IMR-90 (cell line): ENCODE measurements around the gene DLGAP3. TPM values are rescaled to one million over a fixed set of nuclear protein-coding genes. Genes with fewer than 3 reads are reported as not detected.

Experiments used
- ATAC-seq: fragments of 200-7000 bp; cut with Tn5 transposase; 2 replicates; pipeline ENCODE4 v1.9.1; 2020; ENCODE audit warnings: low read depth, mild to moderate bottlenecking, moderate library complexity
- BruUV-seq: library from RNA; stranded (reverse); fragments of 400-500 nt; replicated peaks from 2 replicates; lab custom pipeline; 2021; lab: Mats Ljungman, UMichigan
- CTCF ChIA-PET: fragments of 300-600 bp; formaldehyde crosslinking; extraction: SDS; loops from one replicate; lab custom pipeline; 2021; ENCODE audit warnings: antibody characterized with exemption; lab: Yijun Ruan, JAX
- POLR2A ChIA-PET: fragments of 300-600 bp; sonication (Branson Sonifier 250); formaldehyde crosslinking; loops from one replicate; lab custom pipeline; 2022; ENCODE audit warnings: antibody characterized with exemption; ENCODE audit not compliant: unreplicated experiment; lab: Charles Lee
- DNase-seq: peaks from one replicate; pipeline ENCODE4 v3.0.0; 2013
- H2AFZ ChIP-seq: replicated peaks from 2 replicates; pipeline ENCODE3; 2013; ENCODE audit warnings: low read length, mild to moderate bottlenecking; ENCODE audit not compliant: poor library complexity
- H2AK5ac ChIP-seq: 2 replicates; pipeline ENCODE4 v1.6.1; 2013; ENCODE audit warnings: low read depth, low read length, inconsistent platforms
- H2AK9ac ChIP-seq: replicated peaks from 2 replicates; pipeline ENCODE3; 2013; ENCODE audit warnings: mild to moderate bottlenecking, low read depth, low read length, moderate library complexity; ENCODE audit not compliant: poor library complexity
- H2BK120ac ChIP-seq: 2 replicates; pipeline ENCODE4 v1.6.1; 2013; ENCODE audit warnings: low read depth, low read length, inconsistent platforms
- H2BK15ac ChIP-seq: 3 replicates; pipeline ENCODE4 v1.6.1; 2013; ENCODE audit warnings: low read depth, low read length, inconsistent platforms
- H2BK20ac ChIP-seq: 2 replicates; pipeline ENCODE4 v1.6.1; 2013; ENCODE audit warnings: low read depth, mild to moderate bottlenecking, inconsistent platforms, low read length, moderate library complexity
- H2BK5ac ChIP-seq: 2 replicates; pipeline ENCODE4 v1.6.1; 2013; ENCODE audit warnings: mild to moderate bottlenecking, low read depth, low read length, inconsistent platforms; ENCODE audit not compliant: poor library complexity, severe bottlenecking
- H3K14ac ChIP-seq: replicated peaks from 2 replicates; pipeline ENCODE4 v1.6.1; 2013; ENCODE audit warnings: low read depth, low read length, inconsistent platforms
- H3K18ac ChIP-seq: 2 replicates; pipeline ENCODE4 v1.6.1; 2013; ENCODE audit warnings: low read depth, low read length, control low read depth
- H3K23ac ChIP-seq: 2 replicates; pipeline ENCODE4 v1.6.1; 2013; ENCODE audit warnings: low read depth, low read length, inconsistent platforms
- H3K27ac ChIP-seq: 2 replicates; pipeline ENCODE4 v1.5.1; 2013; ENCODE audit warnings: mild to moderate bottlenecking, control low read depth, low read length; ENCODE audit not compliant: insufficient read depth
- H3K27me3 ChIP-seq: 2 replicates; pipeline ENCODE4 v1.6.1; 2013; ENCODE audit warnings: low read length; ENCODE audit not compliant: control insufficient read depth, insufficient read depth
- H3K36me3 ChIP-seq: 2 replicates; pipeline ENCODE4 v1.6.1; 2013; ENCODE audit warnings: low read length, mixed read lengths; ENCODE audit not compliant: control insufficient read depth, insufficient read depth
- H3K4ac ChIP-seq: 2 replicates; pipeline ENCODE4 v1.6.1; 2013; ENCODE audit warnings: low read depth, low read length, inconsistent platforms
- H3K4me1 ChIP-seq: 2 replicates; pipeline ENCODE4 v1.6.1; 2013; ENCODE audit warnings: low read length, mixed read lengths; ENCODE audit not compliant: control insufficient read depth, insufficient read depth
- H3K4me2 ChIP-seq: 2 replicates; pipeline ENCODE4 v1.6.1; 2013; ENCODE audit warnings: low read depth, mild to moderate bottlenecking, control low read depth, low read length, moderate library complexity
- H3K4me3 ChIP-seq: 2 replicates; pipeline ENCODE4 v1.5.1; 2013; ENCODE audit warnings: low read depth, mild to moderate bottlenecking, control low read depth, low read length, moderate library complexity; ENCODE audit not compliant: insufficient read depth
- H3K56ac ChIP-seq: 2 replicates; pipeline ENCODE4 v1.6.1; 2013; ENCODE audit warnings: low read length, inconsistent platforms; ENCODE audit not compliant: insufficient read depth; ENCODE audit errors: extremely low read depth
- H3K79me1 ChIP-seq, 2 experiments: 2 replicates each; pipeline ENCODE4 v1.6.1; 2013; ENCODE audit warnings: low read length in 2 of 2, inconsistent platforms in 1 of 2, low read depth in 1 of 2
- H3K9ac ChIP-seq: 2 replicates; pipeline ENCODE4 v1.6.1; 2013; ENCODE audit warnings: low read depth, low read length, control low read depth
- H3K9me1 ChIP-seq: 2 replicates; pipeline ENCODE4 v1.6.1; 2013; ENCODE audit warnings: low read length, inconsistent platforms; ENCODE audit not compliant: insufficient read depth
- H3K9me3 ChIP-seq: 2 replicates; pipeline ENCODE4 v1.6.1; 2013; ENCODE audit warnings: low read length; ENCODE audit not compliant: control insufficient read depth, insufficient read depth
- H4K20me1 ChIP-seq: 2 replicates; pipeline ENCODE4 v1.6.1; 2013; ENCODE audit warnings: low read length, inconsistent platforms; ENCODE audit not compliant: insufficient read depth
- H4K5ac ChIP-seq: 2 replicates; pipeline ENCODE4 v1.6.1; 2013; ENCODE audit warnings: mild to moderate bottlenecking, low read depth, low read length, control low read depth
- H4K8ac ChIP-seq, 2 experiments: 2 replicates each; pipeline ENCODE4 v1.6.1; 2013; ENCODE audit warnings: low read depth in 2 of 2, low read length in 2 of 2, control low read depth in 1 of 2, inconsistent platforms in 1 of 2
- H4K91ac ChIP-seq: 2 replicates; pipeline ENCODE4 v1.6.1; 2013; ENCODE audit warnings: low read depth, low read length, inconsistent platforms; ENCODE audit not compliant: insufficient read depth
- BHLHE40 ChIP-seq: fragments of 150-350 bp; IDR thresholded peaks from 2 replicates; pipeline ENCODE4 v1.6.1; 2016; ENCODE audit warnings: mild to moderate bottlenecking, low read depth, low read length
- CEBPB ChIP-seq: IDR thresholded peaks from 2 replicates; pipeline ENCODE4 v1.6.1; 2012; ENCODE audit warnings: low read depth, low read length, improper control_type of control experiment
- CHD1 ChIP-seq: IDR thresholded peaks from 2 replicates; pipeline ENCODE4 v1.6.1; 2012; ENCODE audit warnings: low read depth, low read length, improper control_type of control experiment
- CTCF ChIP-seq: conservative IDR thresholded peaks from 2 replicates; pipeline ENCODE4 v1.5.1; 2012; ENCODE audit warnings: mild to moderate bottlenecking, low read depth, low read length, improper control_type of control experiment
- FOS ChIP-seq: fragments of 150-350 bp; IDR thresholded peaks from 2 replicates; pipeline ENCODE4 v1.6.1; 2016; ENCODE audit warnings: low read depth, low read length
- MAFK ChIP-seq: IDR thresholded peaks from 2 replicates; pipeline ENCODE4 v1.6.1; 2012; ENCODE audit warnings: low read depth, low read length, improper control_type of control experiment
- MXI1 ChIP-seq: IDR thresholded peaks from 2 replicates; pipeline ENCODE4 v1.6.1; 2012; ENCODE audit warnings: low read depth, mild to moderate bottlenecking, low read length, moderate library complexity, borderline replicate concordance
- NFE2L2 ChIP-seq: fragments of 150-350 bp; IDR thresholded peaks from 2 replicates; pipeline ENCODE4 v1.6.1; 2016; ENCODE audit warnings: low read depth, mild to moderate bottlenecking, low read length
- POLR2A ChIP-seq: IDR thresholded peaks from 2 replicates; pipeline ENCODE4 v1.6.1; 2012; ENCODE audit warnings: mild to moderate bottlenecking, low read depth, low read length
- RAD21 ChIP-seq: IDR thresholded peaks from 2 replicates; pipeline ENCODE4 v1.6.1; 2012; ENCODE audit warnings: low read length, improper control_type of control experiment
- RCOR1 ChIP-seq: IDR thresholded peaks from 2 replicates; pipeline ENCODE4 v1.6.1; 2012; ENCODE audit warnings: mild to moderate bottlenecking, low read length, improper control_type of control experiment; ENCODE audit not compliant: insufficient replicate concordance
- RFX5 ChIP-seq: IDR thresholded peaks from 2 replicates; pipeline ENCODE4 v1.8.0; 2012; ENCODE audit warnings: low read depth, mild to moderate bottlenecking, low read length, moderate library complexity
- SMC3 ChIP-seq: fragments of 150-350 bp; IDR thresholded peaks from 2 replicates; pipeline ENCODE4 v1.6.1; 2016; ENCODE audit warnings: low read depth, mild to moderate bottlenecking, antibody characterized with exemption, low read length, moderate library complexity
- WGBS, 2 experiments: methylation state at CpG; one replicate each; pipeline versions ENCODE4 v1.1.5 to v1.1.7; 2013; ENCODE audit warnings: missing lambda C conversion rate in 2 of 2; ENCODE audit not compliant: insufficient read length in 1 of 2; ENCODE audit errors: extremely low coverage in 2 of 2; 5-methylcytosine and 5-hydroxymethylcytosine counted together
- dilution Hi-C: fragments of 300-500 bp; cut with HindIII; formaldehyde crosslinking; loops from one replicate; pipeline ENCODE4 v1.14.3; 2018; ENCODE audit warnings: low sequenced_read_pairs; ENCODE audit not compliant: unreplicated experiment
- in situ Hi-C: fragments of 300-500 bp; cut with MboI; formaldehyde crosslinking; loops from 3 replicates; pipeline ENCODE4 v1.14.3; 2019; ENCODE audit warnings: low sequenced_read_pairs, inconsistent platforms, mixed read lengths
- intact Hi-C: fragments of 100-400 bp; cut with micrococcal nuclease; formaldehyde crosslinking; loops from 2 replicates; pipeline ENCODE4 v1.10.0; 2022
- polyA plus RNA-seq, 3 experiments: library from polyadenylated mRNA; depleted of rRNA; stranded (reverse); fragments of >200 nt; gene quantifications; 2 replicates each; pipeline ENCODE4 v1.2.3, GENCODE V29; 2012; ENCODE audit warnings: low replicate concordance in 1 of 3
- total RNA-seq: library from RNA; depleted of rRNA; stranded (reverse); fragments of >200 nt; gene quantifications from 2 replicates; pipeline ENCODE4 v1.2.3, GENCODE V29; 2012

Gene DLGAP3
- total and polyA plus RNA-seq, 2 of the 4 experiments (the other 2 are of a cell fraction): 0.02 TPM; not detected in 1

DNA sequence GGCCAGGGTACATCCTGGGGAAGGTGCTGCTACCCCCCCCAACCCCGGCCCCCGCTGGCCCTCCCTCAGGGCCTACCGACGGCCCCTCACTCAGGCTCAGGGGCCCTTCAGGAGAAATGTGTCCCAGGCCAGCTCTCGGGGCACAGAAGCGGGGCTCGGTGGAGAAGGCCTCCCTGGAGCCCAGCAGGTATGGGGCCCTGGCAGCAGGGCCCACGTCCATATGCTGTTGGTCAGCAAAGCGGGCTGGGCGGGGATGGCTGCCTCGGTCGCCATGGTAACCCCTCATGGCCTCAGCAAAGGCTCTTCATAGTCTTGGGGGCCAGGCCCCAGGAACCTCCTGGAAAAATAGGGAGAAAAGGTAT lies 24.4 kb downstream of the DLGAP3 start:
- Histone ChIP-seq H3K4ac (no peak overlapping the region), H2BK20ac (no peak overlapping the region), H2BK15ac (no peak overlapping the region), H3K9ac (no peak overlapping the region), H3K9me1 (no peaks in the 10 kb centered on the region), H3K18ac (no peak overlapping the region), H3K9me3 (no peaks in the 10 kb centered on the region), H3K79me1 (no peaks in the 10 kb centered on the region), H4K20me1 (no peaks in the 10 kb centered on the region), H3K4me3 (no peak overlapping the region), H4K91ac (no peak overlapping the region), H2BK120ac (no peak overlapping the region), H4K5ac (no peak overlapping the region), H2AK9ac (no peak overlapping the region), H3K4me1 (no peaks in the 10 kb centered on the region), H3K27me3 (peaks cover 10% of the 10 kb centered on the region), H2AK5ac (no peak overlapping the region), H2AFZ (no peak overlapping the region), H3K14ac (no peak overlapping the region), H3K56ac (no peak overlapping the region), H3K23ac (no peak overlapping the region), H3K27ac (no peak overlapping the region), H4K8ac (no peak overlapping the region), H3K4me2 (no peak overlapping the region), H2BK5ac (no peak overlapping the region), H3K36me3 (no peaks in the 10 kb centered on the region)
- intact Hi-C loops: no loop called here
- DNase-seq: no peak
- POLR2A ChIA-PET: no interaction called here
- no peak for TF ChIP-seq RFX5
- TF ChIP-seq RCOR1: no peak
- TF ChIP-seq FOS: no peak
- no peak for TF ChIP-seq NFE2L2
- TF ChIP-seq BHLHE40: no peak
- no peak for TF ChIP-seq CTCF
- no peak for TF ChIP-seq MXI1
- TF ChIP-seq RAD21: no peak
- TF ChIP-seq SMC3: no peak
- TF ChIP-seq CHD1: no peak
- no peak for TF ChIP-seq POLR2A
- no peak for TF ChIP-seq CEBPB
- TF ChIP-seq MAFK: no peak
- CTCF ChIA-PET: no interaction called here
- dilution Hi-C loops: no loop called here
- in situ Hi-C loops: no loop called here
- WGBS, 2 experiments: 68% methylated on average over 7 of the region's 12 CpGs; no CpG with 5 or more reads in 1 of the 2 experiments
- BruUV-seq: no TSS peak
- ATAC-seq: no peak
